Naive thymus-derived CD8-positive, alpha-beta T cell (primary cell): ENCODE measurements around the gene GSK3B. TPM values are rescaled to one million over a fixed set of nuclear protein-coding genes. Genes with fewer than 3 reads are reported as not detected.
"Not testable (repeated sequence)": the region's sequence is repeated elsewhere in the genome, so short reads cannot be mapped to it uniquely, and the experiment has no call there.

Experiments used
- ATAC-seq, 2 donors: fragments of 150-1000 bp; cut with Tn5 transposase in 1 of 2; sonication (Bioruptor Pico), chemical (Tn5 transposase) in 1 of 2; 1 replicate in 1 of 2; 2 replicates in 1 of 2; pipeline ENCODE4 v1.10.0; 2021; ENCODE audit warnings: mild to moderate bottlenecking in 2 of 2, moderate library complexity in 2 of 2
- POLR2A ChIA-PET: fragments of 350-600 bp; sonication (Branson Sonifier 250); formaldehyde crosslinking; loops from one replicate; lab custom pipeline; 2021; ENCODE audit warnings: antibody characterized with exemption; lab: Charles Lee
- DNase-seq, 10 donors: peaks; one replicate each; pipeline versions ENCODE4 v3.0.0 to v3.0.0-alpha.2; 2020 to 2022
- H3K27ac Mint-ChIP-seq, 10 donors: one replicate each; pipeline ENCODE4 v1.8.0; 2020 to 2022; ENCODE audit warnings: mild to moderate bottlenecking in 10 of 10, mixed read lengths in 10 of 10, moderate library complexity in 4 of 10, inconsistent platforms in 1 of 10
- H3K27me3 Mint-ChIP-seq, 5 donors: one replicate each; pipeline ENCODE4 v1.8.0; 2021 to 2022; ENCODE audit warnings: mixed read lengths in 5 of 5
- H3K36me3 Mint-ChIP-seq, 3 donors: one replicate each; pipeline ENCODE4 v1.8.0; 2020 to 2022; ENCODE audit warnings: mixed read lengths in 3 of 3, mild to moderate bottlenecking in 2 of 3, inconsistent platforms in 1 of 3
- H3K4me1 Mint-ChIP-seq, 4 donors: one replicate each; pipeline ENCODE4 v1.8.0; 2021 to 2022; ENCODE audit warnings: mixed read lengths in 4 of 4
- H3K4me3 Mint-ChIP-seq, 10 donors: one replicate each; pipeline ENCODE4 v1.8.0; 2020 to 2022; ENCODE audit warnings: mild to moderate bottlenecking in 10 of 10, mixed read lengths in 10 of 10, moderate library complexity in 6 of 10, inconsistent platforms in 1 of 10
- H3K9me3 Mint-ChIP-seq, 9 donors: one replicate each; pipeline ENCODE4 v1.8.0; 2020 to 2022; ENCODE audit warnings: mixed read lengths in 9 of 9, mild to moderate bottlenecking in 3 of 9, inconsistent platforms in 1 of 9, moderate library complexity in 1 of 9
- polyA plus RNA-seq, 3 donors: library from polyadenylated mRNA; unstranded; fragments of 300-500 nt; fragmentation: Illumina TruSeq; gene quantifications; one replicate each; pipeline ENCODE4 v1.2.3, GENCODE V29; 2021
- total RNA-seq, 8 experiments: library from RNA in 2 of 8; stranded (reverse) in 2 of 8; gene quantifications; one replicate each; pipeline ENCODE4 v1.2.3 and lab custom pipeline; 2021 to 2026

The GSK3B gene
- total and polyA plus RNA-seq, 5 experiments from 2014 or later, result 12.7 to 38.5 (median 14.1) TPM

DNA sequence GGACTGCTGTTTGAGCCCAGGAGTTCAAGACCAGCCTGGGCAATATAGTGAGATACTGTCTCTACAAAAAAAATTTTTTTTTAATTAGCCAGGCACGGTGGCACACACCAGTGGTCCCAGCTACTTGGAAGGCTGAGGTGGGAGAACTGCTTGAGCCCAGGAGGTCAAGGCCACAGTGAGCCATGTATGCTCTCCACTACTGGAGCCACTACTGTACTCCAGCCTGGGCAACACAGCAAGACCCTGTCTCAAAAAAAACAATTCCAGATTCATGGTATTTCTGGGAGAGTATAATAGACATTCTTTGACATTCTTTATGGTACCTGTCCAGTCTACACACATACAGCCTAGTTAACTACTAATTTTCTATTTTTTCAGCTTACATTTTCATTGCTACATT, 70.1 kb downstream of the GSK3B start:
- no peaks in the 10 kb centered on the region for H3K9me3 Mint-ChIP-seq
- H3K36me3 Mint-ChIP-seq, result peaks cover 3 to 18% (median 4%) of the 10 kb centered on the region in 3 donors
- peaks cover 40 to 90% (median 77%) of the 10 kb centered on the region in 4 donors for H3K4me1 Mint-ChIP-seq
- no peak overlapping the region for H3K4me3 Mint-ChIP-seq
- ATAC-seq (no peak), DNase-seq (no peak)
- no peak overlapping the region for H3K27ac Mint-ChIP-seq
- no peaks in the 10 kb centered on the region for H3K27me3 Mint-ChIP-seq
- POLR2A ChIA-PET, result no interaction called here

DNA sequence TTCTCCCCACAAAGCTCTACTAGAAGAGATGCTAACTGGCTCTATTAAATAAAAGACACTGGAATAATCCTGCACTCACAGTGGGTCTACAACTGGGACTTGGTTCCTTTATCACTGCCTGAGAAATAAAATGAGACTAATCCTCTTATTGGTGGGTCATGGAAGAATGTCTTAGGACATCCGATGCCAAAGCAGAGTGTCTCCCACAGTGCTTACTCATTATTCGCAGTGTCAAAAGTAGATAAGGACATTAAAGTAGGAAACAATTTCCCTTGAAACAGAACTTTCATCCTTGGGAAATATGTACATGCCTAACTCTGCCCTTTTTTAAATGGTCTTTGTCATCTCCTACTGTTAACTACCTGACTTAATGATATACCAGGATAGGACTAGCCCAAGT, 71.5 kb downstream of the GSK3B start:
- Mint-ChIP-seq H3K4me3 (peak overlapping the region in 1 of 10 donors; percentile 33), H3K4me1 (peaks cover 39 to 88% (median 74%) of the 10 kb centered on the region in 4 donors), H3K9me3 (no peaks in the 10 kb centered on the region), H3K27me3 (no peaks in the 10 kb centered on the region), H3K36me3 (peaks cover 3 to 14% (median 4%) of the 10 kb centered on the region in 3 donors), H3K27ac (peak overlapping the region in 4 of 10 donors; percentile 21 to 77 (median 53))
- POLR2A ChIA-PET, result no interaction called here
- ATAC-seq, result no peak
- DNase-seq, result no peak

DNA sequence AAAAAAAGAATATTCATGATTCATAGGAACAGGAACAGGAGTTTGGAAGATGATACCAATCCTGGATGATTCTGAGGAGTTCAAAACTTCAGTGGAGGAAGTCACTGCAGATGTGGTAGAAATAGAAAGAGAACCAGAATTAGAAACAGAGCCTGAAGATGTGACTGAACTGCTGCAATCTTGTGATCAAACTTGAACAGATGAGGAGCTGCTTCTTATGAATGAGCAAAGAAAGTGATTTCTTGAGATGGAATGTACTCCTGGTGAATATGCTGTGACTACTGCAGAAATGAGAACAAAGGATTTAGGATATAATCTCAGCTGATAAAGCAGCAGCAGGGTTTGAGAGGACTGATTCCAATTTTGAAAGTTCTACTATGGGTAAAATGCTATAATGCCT, 72.7 kb downstream of the GSK3B start:
- POLR2A ChIA-PET, result no interaction called here
- Mint-ChIP-seq H3K36me3 (peaks cover 3 to 14% (median 4%) of the 10 kb centered on the region in 3 donors), H3K27me3 (no peaks in the 10 kb centered on the region), H3K9me3 (no peaks in the 10 kb centered on the region), H3K27ac (peak overlapping the region in 6 of 10 donors; percentile 1 to 57 (median 26)), H3K4me1 (peaks cover 43 to 91% (median 81%) of the 10 kb centered on the region in 4 donors), H3K4me3 (peak overlapping the region in 3 of 10 donors; percentile 20 to 37 (median 25))
- DNase-seq (no peak), ATAC-seq (no peak)

DNA sequence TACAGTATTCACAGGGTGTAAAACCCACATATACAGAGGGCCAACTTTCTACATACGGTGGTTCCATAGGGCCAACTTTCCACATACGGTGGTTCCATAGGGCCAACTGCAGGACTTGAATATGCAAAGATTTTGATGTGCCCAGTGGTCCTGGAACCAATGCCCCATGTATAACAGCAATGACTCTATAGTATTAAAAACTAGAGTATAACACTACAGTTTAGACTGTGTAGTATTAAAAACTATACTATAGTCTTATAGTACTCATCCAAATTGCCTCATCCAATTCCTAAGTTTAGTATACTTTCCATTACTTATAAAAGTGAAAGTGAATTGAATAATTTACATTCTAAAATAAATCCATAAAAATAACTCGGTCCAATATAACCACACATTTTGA, 75.9 kb downstream of the GSK3B start:
- H3K4me3 Mint-ChIP-seq, result peak overlapping the region in 1 of 10 donors; percentile 33

DNA sequence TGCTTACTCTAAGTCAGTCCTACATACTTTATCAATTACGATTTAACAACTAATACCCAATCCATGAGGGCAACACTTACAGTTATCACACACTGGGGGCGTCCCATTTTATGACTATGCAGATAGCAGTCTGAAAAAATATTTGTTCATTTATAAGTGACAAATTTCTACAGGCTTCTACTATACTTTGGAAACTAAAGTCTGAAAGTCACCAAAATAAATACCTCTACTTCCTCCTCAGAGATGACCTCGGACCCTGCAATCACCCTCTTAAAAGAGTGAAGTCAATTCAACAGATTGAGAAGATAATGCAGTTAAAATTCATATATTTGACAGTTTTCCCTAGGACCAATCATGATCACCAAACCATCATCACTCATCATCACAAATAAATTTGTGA, 76.6 kb downstream of the GSK3B start:
- peaks cover 32 to 87% (median 78%) of the 10 kb centered on the region in 4 donors for H3K4me1 Mint-ChIP-seq

More for the DNA sequence above, 75.9 kb downstream of the GSK3B start:
- Mint-ChIP-seq H3K9me3 (no peaks in the 10 kb centered on the region), H3K4me1 (peaks cover 32 to 87% (median 79%) of the 10 kb centered on the region in 4 donors), H3K27ac (peak overlapping the region in 2 of 10 donors; percentile 9 to 26), H3K36me3 (peaks cover 0 to 12% (median 3%) of the 10 kb centered on the region in 3 donors), H3K27me3 (no peaks in the 10 kb centered on the region)
- no peak for DNase-seq
- POLR2A ChIA-PET, result no interaction called here
- ATAC-seq, result no peak

DNA sequence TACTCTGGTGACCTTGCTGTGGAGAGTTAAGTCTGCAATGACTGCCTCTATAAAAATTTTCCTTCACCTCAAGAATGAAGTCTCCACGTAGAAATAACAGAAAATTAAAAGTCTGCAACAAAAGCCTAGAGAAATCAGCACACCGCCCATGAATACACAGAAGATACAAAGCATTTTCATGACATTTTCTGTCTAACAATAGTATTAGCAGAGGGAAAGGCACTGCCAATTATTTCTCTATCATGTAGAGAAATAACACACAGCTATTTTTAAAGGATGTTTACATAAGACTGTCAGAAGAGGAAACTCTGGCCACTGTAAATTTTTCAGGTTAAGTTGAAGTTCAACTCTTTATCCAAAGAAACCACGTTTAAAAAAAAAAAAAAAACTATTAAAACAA, 80.8 kb downstream of the GSK3B start:
- no peak overlapping the region for H3K4me3 Mint-ChIP-seq
- POLR2A ChIA-PET, result no interaction called here
- peak overlapping the region in 2 of 10 donors; percentile 9 to 22 for H3K27ac Mint-ChIP-seq
- no peak for ATAC-seq
- peaks cover 0 to 15% (median 4%) of the 10 kb centered on the region in 3 donors for H3K36me3 Mint-ChIP-seq
- no peak for DNase-seq
- no peaks in the 10 kb centered on the region for H3K27me3 Mint-ChIP-seq
- H3K4me1 Mint-ChIP-seq, result peaks cover 31 to 85% (median 73%) of the 10 kb centered on the region in 4 donors
- H3K9me3 Mint-ChIP-seq, result peaks cover 0 to 15% (median 3%) of the 10 kb centered on the region in 9 donors

More for the DNA sequence above, 76.6 kb downstream of the GSK3B start:
- peak overlapping the region in 2 of 10 donors; percentile 5 to 29 for H3K4me3 Mint-ChIP-seq
- no peaks in the 10 kb centered on the region for H3K27me3 Mint-ChIP-seq
- no peak for DNase-seq
- H3K36me3 Mint-ChIP-seq, result peaks cover 0 to 12% (median 3%) of the 10 kb centered on the region in 3 donors
- ATAC-seq, result no peak
- H3K27ac Mint-ChIP-seq, result peak overlapping the region in 3 of 10 donors; percentile 11 to 39 (median 26)
- no peaks in the 10 kb centered on the region for H3K9me3 Mint-ChIP-seq
- POLR2A ChIA-PET, result no interaction called here

DNA sequence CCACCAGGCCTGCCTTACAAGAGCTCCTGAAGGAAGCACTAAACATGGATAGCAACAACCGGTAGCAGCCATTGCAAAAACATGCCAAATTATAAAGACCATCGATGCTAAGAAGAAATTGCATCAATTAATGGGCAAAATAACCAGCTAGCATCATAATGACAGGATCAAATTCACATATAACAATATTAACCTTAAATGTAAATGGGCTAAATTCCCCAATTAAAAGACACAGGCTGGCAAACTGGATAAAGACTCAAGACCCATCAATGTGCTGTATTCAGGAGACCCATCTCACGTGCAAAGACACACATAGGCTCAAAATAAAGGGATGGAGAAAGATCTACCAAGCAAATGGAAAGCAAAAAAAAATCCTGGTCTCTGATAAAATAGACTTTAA, 88.5 kb downstream of the GSK3B start:
- Mint-ChIP-seq H3K4me1 (peaks cover 43 to 70% (median 67%) of the 10 kb centered on the region in 4 donors), H3K9me3 (peaks cover 0 to 55% (median 22%) of the 10 kb centered on the region in 9 donors), H3K36me3 (peaks cover 16 to 48% (median 31%) of the 10 kb centered on the region in 3 donors), H3K4me3 (peak overlapping the region in 3 of 10 donors; percentile 26 to 61 (median 32))
- H3K27me3 Mint-ChIP-seq, POLR2A ChIA-PET, ATAC-seq, H3K27ac Mint-ChIP-seq, DNase-seq: not testable (repeated sequence)

DNA sequence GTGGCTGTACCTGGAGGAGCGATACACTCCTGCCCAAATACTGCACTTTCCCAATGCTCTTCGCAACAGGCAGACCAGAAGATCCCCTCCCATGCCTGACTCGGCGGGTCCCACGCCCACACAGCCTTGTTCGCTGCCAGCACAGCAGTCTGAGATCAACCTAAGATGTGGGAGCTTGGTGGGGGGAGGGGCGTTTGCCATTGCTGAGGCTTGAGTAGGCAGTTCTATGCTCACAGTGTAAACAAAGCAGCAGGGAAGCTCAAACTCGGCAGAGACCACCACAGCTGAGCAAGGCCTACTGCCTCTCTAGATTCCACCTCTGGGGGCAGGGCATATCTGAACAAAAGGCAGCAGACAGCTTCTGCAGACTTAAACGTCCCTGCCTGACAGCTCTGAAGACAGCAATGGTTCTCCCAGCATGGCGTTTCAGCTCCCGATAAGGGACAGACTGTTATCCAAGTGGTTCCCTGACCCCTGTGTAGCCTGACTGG, 90.2 kb downstream of the GSK3B start:
- H3K36me3 Mint-ChIP-seq, result peaks cover 32 to 57% (median 41%) of the 10 kb centered on the region in 3 donors
- H3K27me3 Mint-ChIP-seq, POLR2A ChIA-PET: not testable (repeated sequence)
- H3K4me1 Mint-ChIP-seq, result peaks cover 44 to 73% (median 68%) of the 10 kb centered on the region in 4 donors
- peaks cover 0 to 46% (median 22%) of the 10 kb centered on the region in 9 donors for H3K9me3 Mint-ChIP-seq
- ATAC-seq (peak; percentile 41 to 59), DNase-seq (peak in 6 of 10 donors; percentile 4 to 30 (median 24))
- peak overlapping the region in 8 of 10 donors; percentile 4 to 67 (median 16) for H3K27ac Mint-ChIP-seq
- peak overlapping the region in 8 of 10 donors; percentile 8 to 71 (median 44) for H3K4me3 Mint-ChIP-seq

DNA sequence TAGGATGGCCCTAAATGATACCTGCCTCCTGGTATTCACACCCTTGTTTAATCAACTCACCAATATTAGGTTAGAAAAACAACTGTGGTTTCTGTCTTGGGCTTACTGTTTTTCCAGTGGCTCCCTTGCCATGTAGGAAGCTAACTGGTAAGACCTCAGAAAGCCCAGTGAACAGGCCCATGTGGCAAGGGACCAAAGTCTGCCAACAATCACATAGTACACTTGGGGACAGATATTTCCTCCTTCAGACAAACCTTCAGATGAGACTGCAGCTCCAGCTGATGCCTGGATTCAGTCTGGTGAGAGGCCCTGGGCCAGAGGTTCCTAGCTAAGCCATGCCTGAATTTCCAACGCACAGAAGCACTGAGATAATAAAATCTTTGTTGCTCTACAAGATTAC, 96.1 kb downstream of the GSK3B start:
- POLR2A ChIA-PET, result no interaction called here
- H3K27ac Mint-ChIP-seq, result peak overlapping the region in 1 of 10 donors; percentile 20
- peaks cover 0 to 12% (median 0%) of the 10 kb centered on the region in 9 donors for H3K9me3 Mint-ChIP-seq
- H3K36me3 Mint-ChIP-seq, result peaks cover 34 to 54% (median 36%) of the 10 kb centered on the region in 3 donors
- peaks cover 21 to 42% (median 36%) of the 10 kb centered on the region in 4 donors for H3K4me1 Mint-ChIP-seq
- H3K4me3 Mint-ChIP-seq, result no peak overlapping the region
- no peak for DNase-seq
- no peak for ATAC-seq
- no peaks in the 10 kb centered on the region for H3K27me3 Mint-ChIP-seq

DNA sequence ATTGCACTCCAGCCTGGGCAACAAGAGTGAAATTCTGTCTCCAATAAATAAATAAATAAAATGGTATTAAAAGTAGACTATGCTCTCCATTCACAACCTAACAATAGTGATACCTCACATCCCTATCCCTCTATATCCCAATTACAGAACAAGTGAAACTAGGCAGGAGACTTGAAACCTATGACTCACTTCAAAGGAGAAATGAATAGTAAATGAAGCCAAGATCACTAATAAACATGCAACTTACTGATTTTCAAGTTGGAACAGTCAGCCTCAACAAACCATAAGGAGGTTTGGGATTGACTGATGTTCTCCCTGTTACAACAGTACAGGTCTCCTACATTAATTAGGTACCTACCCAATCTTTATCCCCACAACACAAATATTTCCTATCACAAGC, 103.4 kb downstream of the GSK3B start:
- Mint-ChIP-seq H3K9me3 (peaks cover 0 to 19% (median 5%) of the 10 kb centered on the region in 9 donors), H3K27ac (peak overlapping the region in 1 of 10 donors; percentile 53), H3K27me3 (no peaks in the 10 kb centered on the region), H3K4me1 (peaks cover 23 to 43% (median 33%) of the 10 kb centered on the region in 4 donors), H3K4me3 (no peak overlapping the region), H3K36me3 (peaks cover 12 to 18% (median 15%) of the 10 kb centered on the region in 3 donors)
- DNase-seq (no peak), ATAC-seq (no peak)
- POLR2A ChIA-PET, result no interaction called here

DNA sequence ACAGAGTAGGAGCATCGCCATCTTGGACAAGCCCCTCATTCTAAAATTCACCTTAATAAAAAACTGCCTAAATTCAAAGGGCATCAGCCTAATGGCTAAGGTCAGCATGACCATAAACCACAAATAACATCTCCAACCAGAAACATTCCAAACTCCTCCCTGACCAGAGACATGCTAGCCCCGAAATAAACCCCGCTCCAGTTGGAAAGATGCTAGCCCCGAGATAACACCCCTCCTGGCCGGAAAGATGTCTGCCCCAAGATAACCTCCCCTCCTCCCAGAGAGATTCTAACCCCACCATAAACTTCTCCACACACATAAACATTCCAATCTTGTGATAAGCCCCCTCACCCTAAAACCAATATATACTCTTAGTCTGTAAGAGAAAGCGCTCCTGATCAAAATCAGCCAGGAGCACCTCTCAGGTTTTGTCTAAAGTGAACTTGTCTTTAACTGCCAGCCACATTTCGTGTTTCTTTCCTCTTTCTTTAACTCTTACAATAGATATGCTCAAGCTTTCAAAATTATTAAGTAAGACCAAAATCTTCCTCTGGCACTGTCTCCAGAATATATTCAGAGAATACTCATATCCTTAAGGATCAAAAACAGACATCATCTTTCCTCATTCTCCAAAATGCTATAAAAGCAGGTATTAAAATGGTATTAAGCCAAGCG, 104.1 kb downstream of the GSK3B start:
- H3K4me3 Mint-ChIP-seq, result peak overlapping the region in 2 of 10 donors; percentile 19 to 31
- no peak for ATAC-seq
- no peaks in the 10 kb centered on the region for H3K27me3 Mint-ChIP-seq
- H3K36me3 Mint-ChIP-seq, result peaks cover 17 to 25% (median 22%) of the 10 kb centered on the region in 3 donors
- H3K9me3 Mint-ChIP-seq, result peaks cover 2 to 27% (median 8%) of the 10 kb centered on the region in 9 donors
- peak overlapping the region in 2 of 10 donors; percentile 13 to 19 for H3K27ac Mint-ChIP-seq
- POLR2A ChIA-PET, result interaction anchor here (1.0 kb wide), 1 partner anchor 105 kb away, joined by 3 read pairs; no protein-coding TSS in a partner anchor
- H3K4me1 Mint-ChIP-seq, result peaks cover 23 to 43% (median 35%) of the 10 kb centered on the region in 4 donors
- no peak for DNase-seq

DNA sequence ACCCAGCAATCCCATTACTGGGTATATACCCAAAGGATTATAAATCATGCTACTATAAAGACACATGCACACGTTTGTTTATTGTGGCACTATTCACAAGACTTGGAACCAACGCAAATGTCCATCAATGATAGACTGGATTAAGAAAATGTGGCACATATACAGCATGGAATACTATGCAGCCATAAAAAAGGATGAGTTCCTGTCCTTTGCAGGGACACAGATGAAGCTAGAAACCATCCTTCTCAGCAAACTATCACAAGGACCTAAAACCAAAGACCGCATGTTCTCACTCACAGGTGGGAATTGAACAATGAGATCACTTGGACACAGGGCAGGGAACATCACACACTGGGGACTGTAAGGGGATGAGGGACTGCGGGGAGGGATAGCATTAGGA, 107.4 kb downstream of the GSK3B start:
- DNase-seq, POLR2A ChIA-PET, H3K4me3 Mint-ChIP-seq, ATAC-seq, H3K27me3 Mint-ChIP-seq, H3K27ac Mint-ChIP-seq: not testable (repeated sequence)
- H3K9me3 Mint-ChIP-seq, result peaks cover 4 to 56% (median 30%) of the 10 kb centered on the region in 9 donors
- peaks cover 32 to 51% (median 48%) of the 10 kb centered on the region in 3 donors for H3K36me3 Mint-ChIP-seq
- H3K4me1 Mint-ChIP-seq, result peaks cover 32 to 41% (median 35%) of the 10 kb centered on the region in 4 donors

DNA sequence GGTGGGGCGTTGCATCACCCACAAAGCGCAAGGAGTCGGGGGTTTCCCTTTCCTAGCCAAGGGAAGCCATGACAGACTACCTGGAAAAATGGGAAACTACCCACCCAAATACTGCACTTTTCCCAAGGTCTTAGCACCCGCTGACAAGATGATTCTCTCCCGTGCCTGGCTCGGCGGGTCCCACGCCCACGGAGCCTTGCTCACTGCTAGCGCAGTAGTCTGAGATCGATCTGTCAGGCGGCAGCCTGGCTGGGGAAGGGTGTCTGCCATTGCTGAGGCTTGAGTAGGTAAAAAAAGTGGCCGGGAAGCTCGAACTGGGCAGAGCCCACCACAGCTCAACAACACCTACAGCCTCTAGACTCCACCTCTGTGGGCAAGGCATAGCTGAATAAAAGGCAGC, 112.9 kb downstream of the GSK3B start:
- Mint-ChIP-seq H3K27ac (no peak overlapping the region), H3K9me3 (peaks cover 4 to 43% (median 28%) of the 10 kb centered on the region in 9 donors), H3K4me3 (no peak overlapping the region), H3K36me3 (peaks cover 33 to 65% (median 52%) of the 10 kb centered on the region in 3 donors), H3K27me3 (no peaks in the 10 kb centered on the region), H3K4me1 (peaks cover 29 to 52% (median 45%) of the 10 kb centered on the region in 4 donors)
- POLR2A ChIA-PET, result no interaction called here
- no peak for DNase-seq
- no peak for ATAC-seq
